ENCODE data around the gene RSAD2. TPM values are rescaled to one million over a fixed set of nuclear protein-coding genes. Genes with fewer than 3 reads are reported as not detected.

The RSAD2 gene
- total and polyA plus RNA-seq, 9 of the 15 experiments (the other 6 are each of a cell fraction or from before 2014, with no cell fraction given): 0.15 to 1.4 (median 0.28) TPM

DNA sequence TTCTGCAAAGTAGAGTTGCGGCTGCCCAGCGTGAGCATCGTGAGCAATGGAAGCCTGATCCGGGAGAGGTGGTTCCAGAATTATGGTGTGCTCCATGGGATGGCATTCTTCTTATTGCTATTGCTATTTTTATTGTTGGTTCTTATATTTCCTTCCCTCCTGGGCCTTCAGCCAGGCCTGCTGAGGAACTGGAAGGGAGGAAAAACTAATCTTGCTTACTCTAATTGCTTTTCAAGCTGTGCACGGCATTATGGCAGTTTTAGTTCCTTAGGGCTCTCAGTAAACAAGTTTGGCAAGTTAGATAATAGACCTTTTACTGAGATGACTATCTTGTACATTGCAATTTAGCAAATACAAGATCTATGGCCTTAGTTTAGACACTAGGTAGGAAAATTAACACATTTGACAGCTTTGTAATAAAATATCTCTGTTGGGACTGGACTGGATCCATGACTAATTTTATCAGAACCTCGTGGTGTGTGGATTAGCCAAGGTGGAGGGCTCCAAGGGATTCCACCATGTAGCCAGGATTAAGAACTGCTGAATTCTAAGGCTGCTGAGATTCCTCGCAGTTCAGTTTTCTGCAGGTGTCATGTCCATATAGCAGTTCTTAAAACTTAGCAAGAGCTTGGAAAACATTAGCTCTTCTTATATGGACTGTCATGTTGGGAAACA lies 6.0 kb downstream of the RSAD2 start (continued):
- no peak for TF ChIP-seq NEUROD1 (IDR thresholded peaks at IDR 0.05; ENCODE audit: borderline replicate concordance, low read depth, low read length, partially characterized antibody)
- no peak for TF ChIP-seq ARNT (IDR thresholded peaks at IDR 0.05)
- TF ChIP-seq, protein P1, sequence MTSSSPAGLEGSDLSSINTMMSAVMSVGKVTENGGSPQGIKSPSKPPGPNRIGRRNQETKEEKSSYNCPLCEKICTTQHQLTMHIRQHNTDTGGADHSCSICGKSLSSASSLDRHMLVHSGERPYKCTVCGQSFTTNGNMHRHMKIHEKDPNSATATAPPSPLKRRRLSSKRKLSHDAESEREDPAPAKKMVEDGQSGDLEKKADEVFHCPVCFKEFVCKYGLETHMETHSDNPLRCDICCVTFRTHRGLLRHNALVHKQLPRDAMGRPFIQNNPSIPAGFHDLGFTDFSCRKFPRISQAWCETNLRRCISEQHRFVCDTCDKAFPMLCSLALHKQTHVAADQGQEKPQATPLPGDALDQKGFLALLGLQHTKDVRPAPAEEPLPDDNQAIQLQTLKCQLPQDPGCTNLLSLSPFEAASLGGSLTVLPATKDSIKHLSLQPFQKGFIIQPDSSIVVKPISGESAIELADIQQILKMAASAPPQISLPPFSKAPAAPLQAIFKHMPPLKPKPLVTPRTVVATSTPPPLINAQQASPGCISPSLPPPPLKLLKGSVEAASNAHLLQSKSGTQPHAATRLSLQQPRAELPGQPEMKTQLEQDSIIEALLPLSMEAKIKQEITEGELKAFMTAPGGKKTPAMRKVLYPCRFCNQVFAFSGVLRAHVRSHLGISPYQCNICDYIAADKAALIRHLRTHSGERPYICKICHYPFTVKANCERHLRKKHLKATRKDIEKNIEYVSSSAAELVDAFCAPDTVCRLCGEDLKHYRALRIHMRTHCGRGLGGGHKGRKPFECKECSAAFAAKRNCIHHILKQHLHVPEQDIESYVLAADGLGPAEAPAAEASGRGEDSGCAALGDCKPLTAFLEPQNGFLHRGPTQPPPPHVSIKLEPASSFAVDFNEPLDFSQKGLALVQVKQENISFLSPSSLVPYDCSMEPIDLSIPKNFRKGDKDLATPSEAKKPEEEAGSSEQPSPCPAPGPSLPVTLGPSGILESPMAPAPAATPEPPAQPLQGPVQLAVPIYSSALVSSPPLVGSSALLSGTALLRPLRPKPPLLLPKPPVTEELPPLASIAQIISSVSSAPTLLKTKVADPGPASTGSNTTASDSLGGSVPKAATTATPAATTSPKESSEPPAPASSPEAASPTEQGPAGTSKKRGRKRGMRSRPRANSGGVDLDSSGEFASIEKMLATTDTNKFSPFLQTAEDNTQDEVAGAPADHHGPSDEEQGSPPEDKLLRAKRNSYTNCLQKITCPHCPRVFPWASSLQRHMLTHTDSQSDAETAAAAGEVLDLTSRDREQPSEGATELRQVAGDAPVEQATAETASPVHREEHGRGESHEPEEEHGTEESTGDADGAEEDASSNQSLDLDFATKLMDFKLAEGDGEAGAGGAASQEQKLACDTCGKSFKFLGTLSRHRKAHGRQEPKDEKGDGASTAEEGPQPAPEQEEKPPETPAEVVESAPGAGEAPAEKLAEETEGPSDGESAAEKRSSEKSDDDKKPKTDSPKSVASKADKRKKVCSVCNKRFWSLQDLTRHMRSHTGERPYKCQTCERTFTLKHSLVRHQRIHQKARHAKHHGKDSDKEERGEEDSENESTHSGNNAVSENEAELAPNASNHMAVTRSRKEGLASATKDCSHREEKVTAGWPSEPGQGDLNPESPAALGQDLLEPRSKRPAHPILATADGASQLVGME (CRISPR knock-in tag; IDR thresholded peaks at IDR 0.05): no peak
- TF ChIP-seq MXI1 (IDR thresholded peaks at IDR 0.05; ENCODE audit: low read depth, low read length): no peak
- TF ChIP-seq, protein P2, sequence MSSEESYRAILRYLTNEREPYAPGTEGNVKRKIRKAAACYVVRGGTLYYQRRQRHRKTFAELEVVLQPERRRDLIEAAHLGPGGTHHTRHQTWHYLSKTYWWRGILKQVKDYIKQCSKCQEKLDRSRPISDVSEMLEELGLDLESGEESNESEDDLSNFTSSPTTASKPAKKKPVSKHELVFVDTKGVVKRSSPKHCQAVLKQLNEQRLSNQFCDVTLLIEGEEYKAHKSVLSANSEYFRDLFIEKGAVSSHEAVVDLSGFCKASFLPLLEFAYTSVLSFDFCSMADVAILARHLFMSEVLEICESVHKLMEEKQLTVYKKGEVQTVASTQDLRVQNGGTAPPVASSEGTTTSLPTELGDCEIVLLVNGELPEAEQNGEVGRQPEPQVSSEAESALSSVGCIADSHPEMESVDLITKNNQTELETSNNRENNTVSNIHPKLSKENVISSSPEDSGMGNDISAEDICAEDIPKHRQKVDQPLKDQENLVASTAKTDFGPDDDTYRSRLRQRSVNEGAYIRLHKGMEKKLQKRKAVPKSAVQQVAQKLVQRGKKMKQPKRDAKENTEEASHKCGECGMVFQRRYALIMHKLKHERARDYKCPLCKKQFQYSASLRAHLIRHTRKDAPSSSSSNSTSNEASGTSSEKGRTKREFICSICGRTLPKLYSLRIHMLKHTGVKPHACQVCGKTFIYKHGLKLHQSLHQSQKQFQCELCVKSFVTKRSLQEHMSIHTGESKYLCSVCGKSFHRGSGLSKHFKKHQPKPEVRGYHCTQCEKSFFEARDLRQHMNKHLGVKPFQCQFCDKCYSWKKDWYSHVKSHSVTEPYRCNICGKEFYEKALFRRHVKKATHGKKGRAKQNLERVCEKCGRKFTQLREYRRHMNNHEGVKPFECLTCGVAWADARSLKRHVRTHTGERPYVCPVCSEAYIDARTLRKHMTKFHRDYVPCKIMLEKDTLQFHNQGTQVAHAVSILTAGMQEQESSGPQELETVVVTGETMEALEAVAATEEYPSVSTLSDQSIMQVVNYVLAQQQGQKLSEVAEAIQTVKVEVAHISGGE (CRISPR knock-in tag; IDR thresholded peaks at IDR 0.05): no peak
- TF ChIP-seq ZNF644 (tag; IDR thresholded peaks at IDR 0.05; ENCODE audit: low read depth): no peak
- no peak for TF ChIP-seq ZNF282 (CRISPR knock-in tag; IDR thresholded peaks at IDR 0.05)
